PC-3 (cell line): ENCODE measurements around the gene ADAMTS3. TPM values are rescaled to one million over a fixed set of nuclear protein-coding genes. Genes with fewer than 3 reads are reported as not detected.

ENCODE experiments used
- ATAC-seq: fragments of 200-7000 bp; cut with Tn5 transposase; 2 replicates; pipeline ENCODE4 v1.9.1; 2020; ENCODE audit warnings: mild to moderate bottlenecking, moderate library complexity
- Bru-seq: library from RNA; stranded (reverse); fragments of 400-500 nt; gene quantifications from one replicate; lab custom pipeline; 2021; lab: Mats Ljungman, UMichigan
- BruChase-seq, 2 experiments: library from RNA; stranded (reverse); fragments of 400-500 nt; gene quantifications; one replicate each; lab custom pipeline; 2021; lab: Mats Ljungman, UMichigan
- BruUV-seq: library from RNA; stranded (reverse); fragments of 400-500 nt; replicated peaks from 2 replicates; lab custom pipeline; 2021; lab: Mats Ljungman, UMichigan
- CTCF ChIA-PET: fragments of 300-600 bp; sonication (Branson Sonifier 250); formaldehyde crosslinking; loops from one replicate; lab custom pipeline; 2022; ENCODE audit warnings: antibody characterized with exemption; lab: Charles Lee
- POLR2A ChIA-PET: fragments of 300-600 bp; sonication (Branson Sonifier 250); formaldehyde crosslinking; loops from one replicate; lab custom pipeline; 2022; ENCODE audit warnings: antibody characterized with exemption; ENCODE audit not compliant: unreplicated experiment; lab: Charles Lee
- DNase-seq: peaks from one replicate; pipeline ENCODE4 v3.0.0-alpha.2; 2015
- H2AFZ ChIP-seq: fragments of 300-600 bp; sonication (generic); 2 replicates; pipeline ENCODE4 v1.6.0; 2016; ENCODE audit warnings: antibody characterized with exemption, low read length
- H3F3A ChIP-seq: fragments of 300-600 bp; sonication (generic); one replicate; pipeline ENCODE4 v1.6.0; 2017; ENCODE audit warnings: antibody characterized with exemption, low read length, control low read depth, mild to moderate bottlenecking; ENCODE audit not compliant: unreplicated experiment
- H3K27ac ChIP-seq: fragments of 300-600 bp; sonication (generic); 2 replicates; pipeline ENCODE4 v1.5.1; 2016; ENCODE audit warnings: mild to moderate bottlenecking, low read length
- H3K27me3 ChIP-seq: fragments of 300-600 bp; sonication (generic); 2 replicates; pipeline ENCODE4 v1.6.1; 2016; ENCODE audit warnings: low read length, mixed read lengths
- H3K36me3 ChIP-seq: fragments of 300-600 bp; sonication (generic); 2 replicates; pipeline ENCODE4 v1.6.1; 2016; ENCODE audit warnings: low read depth, mixed run types, low read length, mixed read lengths
- H3K4me1 ChIP-seq: fragments of 300-600 bp; sonication (generic); 2 replicates; pipeline ENCODE4 v1.5.1; 2016; ENCODE audit warnings: low read length; ENCODE audit not compliant: insufficient read depth
- H3K4me2 ChIP-seq: fragments of 300-600 bp; sonication (generic); 2 replicates; pipeline ENCODE4 v1.6.0; 2016; ENCODE audit warnings: low read length
- H3K4me3 ChIP-seq: fragments of 300-600 bp; sonication (generic); 2 replicates; pipeline ENCODE4 v1.5.1; 2016; ENCODE audit warnings: mild to moderate bottlenecking, low read length, mixed read lengths
- H3K79me2 ChIP-seq: fragments of 300-600 bp; sonication (generic); 2 replicates; pipeline ENCODE4 v1.6.1; 2017; ENCODE audit warnings: low read length, mixed read lengths
- H3K9ac ChIP-seq: fragments of 300-600 bp; sonication (generic); 2 replicates; pipeline ENCODE4 v1.6.0; 2016; ENCODE audit warnings: mild to moderate bottlenecking, low read length
- H3K9me2 ChIP-seq: fragments of 300-600 bp; sonication (generic); replicated peaks from 2 replicates; pipeline ENCODE4 v1.6.1; 2016; ENCODE audit warnings: mixed run types, low read length, mixed read lengths
- H3K9me3 ChIP-seq: fragments of 300-600 bp; sonication (generic); 2 replicates; pipeline ENCODE4 v1.6.1; 2016; ENCODE audit warnings: low read length, mixed read lengths
- H4K20me1 ChIP-seq: fragments of 300-600 bp; sonication (generic); 2 replicates; pipeline ENCODE4 v1.6.1; 2016; ENCODE audit warnings: low read length, mixed read lengths
- EZH2 ChIP-seq: fragments of 300-600 bp; sonication (generic); IDR thresholded peaks from one replicate; pipeline ENCODE4 v1.6.1; 2017; ENCODE audit warnings: antibody characterized with exemption, mild to moderate bottlenecking, low read length; ENCODE audit not compliant: unreplicated experiment
- EZH2phosphoT487 ChIP-seq: fragments of 300-600 bp; sonication (generic); IDR thresholded peaks from 2 replicates; pipeline ENCODE4 v1.6.1; 2018; ENCODE audit warnings: mild to moderate bottlenecking, antibody characterized with exemption, low read length, borderline replicate concordance
- intact Hi-C: fragments of 100-400 bp; cut with micrococcal nuclease; formaldehyde crosslinking; loops from 2 replicates; pipeline ENCODE4 v1.9.0; 2023
- long read RNA-seq: library from polyadenylated mRNA; unstranded; transcript quantifications from one replicate; pipeline ENCODE4 v2.0.0, GENCODE V29; 2021; ENCODE audit not compliant: unreplicated experiment
- total RNA-seq: library from RNA; depleted of rRNA; stranded (reverse); fragments of >200 nt; gene quantifications from 2 replicates; pipeline ENCODE4 v1.2.3, GENCODE V29; 2014; rRNA removed
- TF ChIP-seq, protein P1 (sequence below): fragments of 300-600 bp; sonication (generic); conservative IDR thresholded peaks from 2 replicates; pipeline ENCODE4 v1.5.1; 2017; ENCODE audit warnings: antibody characterized with exemption, low read depth, mild to moderate bottlenecking, low read length

Gene ADAMTS3
- total RNA-seq (3.2 and 3.5 TPM in 2 replicates), Bru-seq, nascent RNA (percentile 38 among the genes with signal in this experiment), BruChase-seq, experiment 1, labeled RNA remaining after a 6-hour chase (percentile 31 among the genes with signal in this experiment), BruChase-seq, experiment 2, labeled RNA remaining after a 2-hour chase (percentile 35 among the genes with signal in this experiment)
- long read RNA-seq, partial matches to known transcripts: 2 of 5 reads
- long read RNA-seq, other reads (novel, unspliced or antisense): 3 of 5 reads

DNA sequence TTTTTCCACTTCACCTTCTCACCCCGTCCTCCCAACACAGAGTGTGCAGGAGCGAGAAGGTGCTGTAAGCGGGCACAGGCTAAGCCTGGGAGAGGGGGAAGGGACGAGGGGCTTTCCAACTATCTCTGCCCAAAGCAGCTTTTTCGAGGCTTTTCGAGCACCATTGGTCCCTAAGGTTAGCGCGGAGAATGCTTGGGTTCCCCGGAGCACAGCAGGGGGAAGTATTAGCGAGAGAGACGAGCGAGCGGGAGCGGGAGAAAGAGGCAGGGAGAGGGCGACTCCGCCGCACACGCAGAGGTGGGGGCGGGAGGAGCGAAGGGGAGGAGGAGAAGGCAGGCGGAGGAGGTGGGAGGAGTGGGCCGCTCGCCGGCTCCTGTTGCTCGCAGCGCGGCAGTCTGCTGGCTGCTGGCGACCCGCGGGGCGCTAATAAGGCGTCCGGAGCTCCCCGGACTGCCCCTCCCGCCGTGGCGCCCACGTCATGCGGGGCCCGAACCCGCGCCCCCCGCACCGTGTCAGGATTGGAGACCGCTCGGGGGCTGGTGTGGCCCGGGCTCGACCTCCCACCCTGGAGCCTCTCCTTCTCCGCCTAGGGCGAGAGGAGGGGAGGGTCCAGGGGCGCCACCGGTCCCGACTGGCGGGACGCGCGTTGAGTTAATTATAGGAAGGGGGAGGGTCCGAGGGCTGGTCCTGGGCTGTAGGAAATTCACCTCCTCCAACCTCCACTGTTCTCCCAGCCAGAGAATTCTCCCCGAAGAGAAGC is at the start of gene ADAMTS3:
Gene ADAMTS3 (minus strand): TSS at position 263 of the 760 bp plus-strand sequence. CDS start 459 bp downstream, outside the sequence.
- Histone ChIP-seq H3K4me3 (peak within 1 kb of the TSS; percentile 92), H3F3A (no peaks in the 10 kb centered on the region), H3K9me2 (no peaks in the 10 kb centered on the region), H3K9ac (peak within 1 kb of the TSS; percentile 63), H3K4me2 (peak within 1 kb of the TSS; percentile 100), H3K9me3 (no peaks in the 10 kb centered on the region), H3K4me1 (peaks cover 30% of the 10 kb centered on the region), H3K27me3 (no peaks in the 10 kb centered on the region), H4K20me1 (no peaks in the 10 kb centered on the region), H3K79me2 (no peaks in the 10 kb centered on the region), H2AFZ (peak within 1 kb of the TSS; percentile 98), H3K36me3 (no peaks in the 10 kb centered on the region), H3K27ac (peak within 1 kb of the TSS; percentile 77)
- BruUV-seq: no TSS peak
- CTCF ChIA-PET: interaction anchor here (0.5 to 0.7 kb wide), 2 partner anchors 15 to 130 kb away, joined by 3 to 6 read pairs; no protein-coding TSS in a partner anchor
- intact Hi-C loops: loop anchor here (2.0 kb wide), 1 partner anchor 134 kb away; no protein-coding TSS in a partner anchor
- ATAC-seq (peak; percentile 45), DNase-seq (peak; percentile 76)
- POLR2A ChIA-PET: no interaction called here
- TF ChIP-seq, protein P1, sequence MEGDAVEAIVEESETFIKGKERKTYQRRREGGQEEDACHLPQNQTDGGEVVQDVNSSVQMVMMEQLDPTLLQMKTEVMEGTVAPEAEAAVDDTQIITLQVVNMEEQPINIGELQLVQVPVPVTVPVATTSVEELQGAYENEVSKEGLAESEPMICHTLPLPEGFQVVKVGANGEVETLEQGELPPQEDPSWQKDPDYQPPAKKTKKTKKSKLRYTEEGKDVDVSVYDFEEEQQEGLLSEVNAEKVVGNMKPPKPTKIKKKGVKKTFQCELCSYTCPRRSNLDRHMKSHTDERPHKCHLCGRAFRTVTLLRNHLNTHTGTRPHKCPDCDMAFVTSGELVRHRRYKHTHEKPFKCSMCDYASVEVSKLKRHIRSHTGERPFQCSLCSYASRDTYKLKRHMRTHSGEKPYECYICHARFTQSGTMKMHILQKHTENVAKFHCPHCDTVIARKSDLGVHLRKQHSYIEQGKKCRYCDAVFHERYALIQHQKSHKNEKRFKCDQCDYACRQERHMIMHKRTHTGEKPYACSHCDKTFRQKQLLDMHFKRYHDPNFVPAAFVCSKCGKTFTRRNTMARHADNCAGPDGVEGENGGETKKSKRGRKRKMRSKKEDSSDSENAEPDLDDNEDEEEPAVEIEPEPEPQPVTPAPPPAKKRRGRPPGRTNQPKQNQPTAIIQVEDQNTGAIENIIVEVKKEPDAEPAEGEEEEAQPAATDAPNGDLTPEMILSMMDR: peak; percentile 18; the same call in 1 of the 2 replicates
- no peak for TF ChIP-seq EZH2phosphoT487
- TF ChIP-seq EZH2: no peak

DNA sequence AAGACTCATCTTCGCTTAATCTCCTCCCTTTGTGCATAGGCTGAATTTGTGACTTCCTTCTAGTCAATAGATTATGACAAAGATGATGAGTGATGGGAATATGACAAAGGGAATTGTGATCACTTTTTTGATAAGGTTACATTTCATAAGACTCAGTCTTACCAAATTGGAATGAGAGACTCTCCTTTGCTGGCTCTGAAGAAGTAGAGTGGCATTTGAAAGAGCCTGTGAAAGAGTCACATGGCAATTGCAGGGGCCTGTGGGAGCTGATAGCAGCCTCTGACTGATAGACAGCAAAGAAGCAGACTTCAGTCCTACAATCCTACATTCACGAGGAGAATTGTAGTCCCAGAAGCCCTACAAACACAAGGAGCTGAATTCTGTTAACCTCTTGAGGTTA is 44.9 kb upstream of the ADAMTS3 start:
- no peaks in the 10 kb centered on the region for H3K9me3 ChIP-seq
- ATAC-seq: no peak
- no peak for DNase-seq
- no peak overlapping the region for H2AFZ ChIP-seq
- no TSS peak for BruUV-seq
- H3K4me2 ChIP-seq: no peak overlapping the region
- intact Hi-C loops: no loop called here
- H3K79me2 ChIP-seq: no peaks in the 10 kb centered on the region
- no peak overlapping the region for H3K4me3 ChIP-seq
- no peaks in the 10 kb centered on the region for H3K9me2 ChIP-seq
- ChIA-PET POLR2A (no interaction called here), CTCF (no interaction called here)
- TF ChIP-seq, protein P1: no peak
- no peak for TF ChIP-seq EZH2phosphoT487
- no peak for TF ChIP-seq EZH2
- no peaks in the 10 kb centered on the region for H4K20me1 ChIP-seq
- no peak overlapping the region for H3K9ac ChIP-seq
- no peaks in the 10 kb centered on the region for H3K27me3 ChIP-seq
- no peaks in the 10 kb centered on the region for H3K36me3 ChIP-seq
- no peak overlapping the region for H3K27ac ChIP-seq
- no peaks in the 10 kb centered on the region for H3F3A ChIP-seq
- no peaks in the 10 kb centered on the region for H3K4me1 ChIP-seq
